GM21367 (cell line): ENCODE measurements around the gene ADAT1.
A peak's percentile ranks its signal among the peaks of the same experiment; 100 is the strongest.

Source experiments
- ATAC-seq: cut with Tn5 transposase; IDR thresholded peaks from one replicate; pipeline ENCODE4 v1.9.1; 2021; ENCODE audit not compliant: unreplicated experiment

Gene ADAT1

DNA sequence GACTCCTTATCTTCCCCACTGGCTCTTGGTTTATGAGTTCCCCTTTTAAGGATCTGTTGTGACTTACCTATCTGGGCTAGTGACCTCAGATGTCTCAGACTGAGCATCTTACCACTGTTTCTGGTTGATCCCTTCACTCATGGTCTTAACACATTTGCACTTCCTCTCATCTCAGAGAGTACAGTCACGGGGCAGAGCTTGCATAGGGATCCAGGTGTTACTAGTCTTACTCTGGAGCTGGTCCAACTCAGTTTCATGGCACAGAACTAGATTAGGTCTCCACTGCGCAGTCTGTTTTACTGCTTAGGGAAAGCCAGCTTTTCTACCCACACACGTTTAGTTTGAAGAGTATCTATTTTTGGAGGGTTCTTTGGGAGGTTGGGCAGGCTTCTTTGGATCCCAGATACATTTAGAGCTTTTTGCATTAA, 46.7 kb downstream of the ADAT1 start:
- no peak for ATAC-seq

DNA sequence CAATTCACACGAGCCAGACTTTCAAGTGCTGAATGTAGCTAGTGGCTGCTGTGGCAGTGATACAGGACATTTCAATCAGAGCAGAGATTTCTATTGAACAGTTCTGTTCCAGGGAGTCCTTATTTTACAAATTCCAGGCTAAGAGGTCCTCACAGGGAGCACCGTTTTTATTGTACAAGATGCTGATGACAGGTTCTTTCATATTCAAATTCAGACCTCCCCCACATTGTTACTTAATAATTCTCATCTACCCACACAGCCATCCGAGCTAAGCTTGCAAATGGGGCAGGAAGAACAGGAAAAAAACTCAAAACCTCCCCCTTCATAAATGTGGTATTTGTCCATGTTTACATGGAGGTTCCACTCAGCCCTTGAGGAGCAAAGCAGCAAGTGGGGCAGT, 47.1 kb downstream of the ADAT1 start:
- ATAC-seq: no peak

DNA sequence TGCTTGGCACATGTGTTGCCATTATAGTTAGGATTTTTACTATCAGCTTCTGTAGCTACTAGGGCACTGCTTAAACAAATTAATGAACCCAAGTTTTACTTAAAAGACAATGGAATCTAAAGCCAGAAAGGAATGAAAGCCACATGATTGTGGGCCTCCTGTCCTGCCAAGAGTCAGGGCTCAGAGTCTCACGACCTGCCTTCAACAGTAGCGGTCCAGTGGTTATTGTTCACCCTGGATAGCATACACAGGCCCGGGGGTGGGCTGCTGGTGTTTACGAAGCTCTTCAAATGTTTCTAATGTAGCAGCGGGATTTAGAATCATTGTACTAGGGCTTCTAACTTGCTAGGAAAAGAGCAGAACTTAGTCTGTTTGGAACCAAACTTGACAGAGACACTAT, 49.1 kb downstream of the ADAT1 start:
- ATAC-seq: no peak

DNA sequence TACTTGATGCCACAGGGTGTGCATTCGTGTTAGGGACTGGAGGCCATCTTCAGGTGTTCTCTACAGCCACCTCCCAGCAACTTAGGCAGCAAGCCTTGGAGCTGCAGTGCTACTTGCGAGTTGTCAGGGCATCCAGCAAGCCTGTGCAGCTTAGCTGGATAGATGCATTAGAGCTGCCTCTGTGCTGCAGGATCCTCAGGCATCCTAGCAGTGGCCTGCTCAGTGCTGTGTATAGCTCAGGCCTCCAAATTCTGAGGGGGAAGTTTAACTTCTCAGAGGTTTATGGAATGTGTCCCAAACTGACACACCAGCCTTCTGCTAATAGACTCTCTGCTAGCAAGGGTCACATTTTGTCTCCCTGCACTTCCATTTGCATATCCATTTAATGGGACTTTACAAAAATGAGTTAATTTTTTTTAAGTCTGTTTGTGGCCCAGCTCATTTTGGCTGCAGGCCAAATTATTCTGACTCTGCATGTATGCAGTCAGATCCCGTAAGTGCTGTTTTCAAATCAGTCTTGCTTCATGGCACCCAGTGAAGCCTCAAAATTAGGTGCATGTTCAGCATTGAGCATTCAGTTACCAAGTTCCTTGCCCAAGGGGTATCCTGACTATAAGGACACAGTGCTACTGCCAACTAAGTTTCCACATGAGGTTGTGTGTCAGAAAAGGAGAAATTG, 50.1 kb downstream of the ADAT1 start:
- ATAC-seq: no peak

DNA sequence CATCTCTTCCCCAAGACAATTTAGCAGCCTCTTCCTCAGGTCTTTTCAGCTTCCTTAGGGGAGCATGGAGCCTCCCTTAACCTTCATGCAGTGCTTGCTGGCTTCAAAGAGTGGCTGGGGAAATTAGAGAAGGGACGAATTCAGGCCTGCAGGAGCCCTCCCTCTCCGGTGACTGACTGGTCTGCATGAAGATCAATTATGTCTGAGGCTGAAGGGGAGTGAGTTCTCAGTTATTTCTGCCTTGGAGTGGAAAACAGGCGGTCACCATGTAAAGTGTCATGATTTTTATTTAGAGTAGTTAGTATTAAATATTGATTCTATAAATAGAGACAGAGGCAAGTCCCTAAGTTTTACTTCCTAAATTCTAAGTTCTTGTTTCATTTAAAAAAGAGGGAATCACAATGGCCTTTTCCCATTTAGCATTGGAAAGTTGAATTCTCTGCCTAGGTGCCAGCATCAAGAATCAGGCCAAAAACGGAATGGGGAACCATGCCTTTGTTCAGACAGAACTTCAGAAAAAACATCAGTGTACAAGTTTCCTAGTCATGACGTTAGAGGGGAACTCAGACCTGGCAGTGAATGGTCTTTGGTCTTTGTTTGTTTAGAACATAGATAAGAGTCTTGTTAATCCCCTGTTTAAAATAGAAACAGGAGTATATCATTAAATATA, 52.5 kb downstream of the ADAT1 start:
- no peak for ATAC-seq

DNA sequence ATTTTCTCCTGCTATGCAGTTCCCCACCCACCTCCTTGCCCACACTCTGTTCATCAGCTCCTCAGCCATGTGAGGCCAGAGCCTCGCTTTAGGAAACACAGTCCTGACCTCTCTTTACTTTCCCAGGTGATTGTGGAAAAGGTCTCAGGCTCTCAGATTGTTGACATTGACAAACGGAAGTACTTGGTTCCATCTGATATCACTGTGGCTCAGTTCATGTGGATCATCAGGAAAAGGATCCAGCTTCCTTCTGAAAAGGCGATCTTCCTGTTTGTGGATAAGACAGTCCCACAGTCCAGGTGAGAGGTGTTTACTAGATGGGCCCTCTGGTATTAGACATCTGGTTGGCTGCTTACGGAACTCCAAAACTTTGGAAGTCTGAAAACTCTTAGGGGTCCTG, 55.2 kb downstream of the ADAT1 start:
- ATAC-seq: no peak

DNA sequence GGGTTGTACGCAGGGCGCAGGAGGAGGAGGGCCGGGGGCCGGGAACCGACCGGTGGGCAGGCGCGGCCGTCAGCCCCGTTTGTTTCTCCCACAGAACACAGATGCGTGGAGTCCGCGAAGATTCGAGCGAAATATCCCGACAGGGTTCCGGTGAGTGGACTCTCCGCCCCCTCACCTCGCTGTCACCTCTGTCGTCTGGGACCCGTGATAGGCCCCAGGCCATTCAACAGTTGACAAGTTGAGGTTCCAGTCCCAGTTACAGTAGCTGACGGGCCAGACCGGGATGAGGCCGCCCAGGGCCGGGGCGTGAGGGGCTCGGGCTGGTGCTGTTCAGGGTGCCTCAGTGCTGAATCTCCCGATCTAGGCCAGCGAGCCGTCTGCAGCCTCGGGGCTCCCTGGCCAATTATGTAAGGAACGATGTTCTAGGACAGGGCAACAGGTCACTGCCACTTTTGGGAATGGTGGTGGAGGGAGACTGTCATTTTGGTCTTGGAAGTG, 56.3 kb downstream of the ADAT1 start:
- no peak for ATAC-seq

DNA sequence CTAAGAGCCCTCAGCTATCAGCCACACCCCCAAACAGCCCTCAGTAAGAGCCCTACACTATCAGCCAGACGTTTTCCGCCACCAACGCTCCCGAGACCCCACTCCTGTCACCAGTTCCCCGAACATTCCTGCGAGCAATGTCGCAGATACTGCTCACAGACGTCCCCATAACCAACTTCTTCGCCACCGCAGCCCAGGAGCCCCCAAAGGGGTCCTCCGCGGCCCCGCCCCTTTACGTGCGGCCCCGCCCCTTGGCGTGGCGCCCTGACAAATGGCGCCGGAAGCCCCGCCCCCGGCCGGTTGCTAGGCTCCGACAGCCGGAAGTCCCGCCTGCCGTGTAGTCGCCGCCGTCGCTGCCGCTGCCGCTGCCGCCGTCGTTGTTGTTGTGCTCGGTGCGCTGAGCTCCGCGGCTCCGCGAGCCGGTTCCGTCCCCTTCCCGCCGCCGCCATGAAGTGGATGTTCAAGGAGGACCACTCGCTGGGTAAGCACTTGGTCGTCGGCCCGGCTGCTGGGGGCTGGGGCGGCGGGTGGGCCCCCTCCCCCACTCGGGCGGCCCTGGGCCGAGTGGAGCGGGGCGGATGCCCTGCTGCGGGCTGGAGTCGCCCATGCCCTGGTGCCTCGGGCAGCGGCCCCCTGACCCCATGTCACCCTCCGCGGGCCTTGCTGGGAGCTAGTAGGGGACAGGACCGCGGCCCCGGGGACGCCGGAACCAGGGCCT, 56.9 kb downstream of the ADAT1 start, which contains the start of gene GABARAPL2:
GABARAPL2 (plus strand) TSS at position 340 of the 718 bp plus-strand sequence; CDS start at position 448, 108 bp downstream.
- ATAC-seq: peak; percentile 63

DNA sequence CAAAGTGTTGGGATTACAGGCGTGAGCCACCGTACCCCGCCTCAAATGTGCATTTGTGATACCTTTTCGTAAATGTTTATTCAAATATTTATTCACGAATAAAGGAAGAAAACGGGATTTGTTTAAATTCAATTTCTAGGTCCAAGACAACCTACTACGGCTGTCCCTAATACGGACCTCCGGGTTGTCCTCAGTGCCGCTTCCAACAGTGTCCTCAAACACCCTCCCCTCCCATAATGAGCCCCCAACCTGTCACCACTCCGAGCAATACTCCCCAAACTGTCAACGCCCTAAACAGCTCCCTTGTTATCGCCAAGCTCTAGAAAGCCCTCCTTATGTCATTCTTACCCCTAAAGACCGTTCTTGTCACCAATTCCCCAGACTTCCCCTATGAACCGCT, 57.4 kb downstream of the ADAT1 start:
- peak; percentile 7 for ATAC-seq

DNA sequence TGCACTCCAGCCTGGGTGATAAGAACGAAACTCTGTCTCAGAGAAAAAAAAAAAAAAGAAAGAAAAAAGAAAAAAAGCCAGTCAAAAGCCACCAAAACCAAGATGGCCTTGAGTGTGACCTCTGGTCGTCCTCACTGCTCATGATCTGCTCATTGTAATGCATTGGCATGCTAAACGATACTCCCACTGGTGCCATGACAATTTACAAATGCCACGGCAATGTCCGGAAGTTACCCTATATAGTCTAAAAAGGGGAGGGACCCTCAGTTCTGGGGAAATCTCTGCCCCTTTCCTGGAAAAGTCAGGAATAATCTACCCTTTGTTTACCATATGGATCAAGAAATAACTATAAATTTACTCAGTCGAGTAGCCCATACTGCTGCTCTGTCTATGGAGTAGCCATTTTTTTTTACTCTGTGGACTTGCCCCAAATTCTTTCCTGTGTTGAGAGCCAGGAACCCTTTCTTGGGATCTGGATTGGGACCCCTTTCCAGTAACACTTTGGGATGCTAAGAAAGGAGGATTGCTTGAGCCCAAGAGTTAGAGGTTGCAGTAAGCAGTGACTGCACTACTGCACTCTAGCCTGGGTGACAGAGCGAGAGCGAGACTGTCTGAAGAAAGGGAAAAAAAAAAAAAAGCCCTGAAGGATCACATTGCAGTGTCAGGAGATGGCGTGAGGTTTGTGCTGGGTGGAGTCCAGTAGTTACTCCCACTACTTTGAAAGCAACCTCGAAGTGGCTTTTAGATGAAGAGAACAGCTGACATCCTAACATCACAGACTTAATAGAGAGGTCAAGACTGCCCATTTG, 63.3 kb downstream of the ADAT1 start:
- ATAC-seq: no peak

DNA sequence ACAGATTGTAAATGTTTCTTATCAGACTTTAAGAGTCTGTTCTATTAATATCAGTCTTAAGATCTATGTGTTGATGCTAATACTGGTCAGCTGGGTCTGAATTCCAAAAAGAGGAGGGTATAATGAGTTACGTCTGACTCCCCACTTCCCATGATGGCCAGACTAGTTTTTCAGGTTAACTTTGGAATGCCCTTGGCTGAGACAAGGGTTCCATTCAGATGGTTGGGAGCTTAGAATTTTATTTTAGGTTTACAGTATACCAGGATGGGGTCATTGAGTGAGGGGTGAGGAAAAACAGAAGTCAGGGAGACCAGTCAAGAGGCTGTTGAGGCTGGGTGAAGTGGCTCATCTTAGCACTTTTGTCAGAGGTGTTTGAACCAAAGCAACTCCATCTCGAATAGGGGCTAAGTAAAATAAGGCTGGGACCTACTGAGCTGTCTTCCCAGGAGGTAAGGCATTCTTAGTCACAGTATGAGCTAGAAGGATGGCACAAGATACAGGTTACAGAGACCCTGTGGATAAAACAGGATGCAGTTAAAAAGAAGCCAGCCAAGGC, 64.2 kb downstream of the ADAT1 start:
- no peak for ATAC-seq

DNA sequence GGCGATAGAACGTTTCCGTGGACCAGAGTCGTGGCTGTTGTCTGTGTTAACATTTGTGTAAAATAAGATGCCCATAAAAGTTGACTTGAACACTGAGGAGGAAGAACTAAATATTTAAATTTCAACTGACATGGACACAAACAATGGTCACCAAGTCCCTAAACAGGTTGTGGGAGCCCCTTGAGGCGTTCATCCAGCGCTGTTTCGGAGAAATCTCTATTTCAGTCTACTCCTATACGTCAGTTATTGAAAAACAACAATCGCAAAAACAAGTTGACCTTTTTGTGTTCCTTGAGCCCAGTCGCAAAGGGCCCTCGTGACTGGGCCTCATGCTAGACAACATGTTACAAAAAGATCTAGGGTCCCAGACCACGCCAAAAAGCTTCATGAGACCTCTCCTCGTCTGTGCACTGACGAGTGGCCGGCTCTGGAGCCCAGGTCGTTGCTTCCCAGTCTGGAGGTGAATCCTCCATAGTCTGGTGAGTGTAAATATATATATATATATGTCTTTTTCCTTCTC, 66.6 kb downstream of the ADAT1 start:
- no peak for ATAC-seq

DNA sequence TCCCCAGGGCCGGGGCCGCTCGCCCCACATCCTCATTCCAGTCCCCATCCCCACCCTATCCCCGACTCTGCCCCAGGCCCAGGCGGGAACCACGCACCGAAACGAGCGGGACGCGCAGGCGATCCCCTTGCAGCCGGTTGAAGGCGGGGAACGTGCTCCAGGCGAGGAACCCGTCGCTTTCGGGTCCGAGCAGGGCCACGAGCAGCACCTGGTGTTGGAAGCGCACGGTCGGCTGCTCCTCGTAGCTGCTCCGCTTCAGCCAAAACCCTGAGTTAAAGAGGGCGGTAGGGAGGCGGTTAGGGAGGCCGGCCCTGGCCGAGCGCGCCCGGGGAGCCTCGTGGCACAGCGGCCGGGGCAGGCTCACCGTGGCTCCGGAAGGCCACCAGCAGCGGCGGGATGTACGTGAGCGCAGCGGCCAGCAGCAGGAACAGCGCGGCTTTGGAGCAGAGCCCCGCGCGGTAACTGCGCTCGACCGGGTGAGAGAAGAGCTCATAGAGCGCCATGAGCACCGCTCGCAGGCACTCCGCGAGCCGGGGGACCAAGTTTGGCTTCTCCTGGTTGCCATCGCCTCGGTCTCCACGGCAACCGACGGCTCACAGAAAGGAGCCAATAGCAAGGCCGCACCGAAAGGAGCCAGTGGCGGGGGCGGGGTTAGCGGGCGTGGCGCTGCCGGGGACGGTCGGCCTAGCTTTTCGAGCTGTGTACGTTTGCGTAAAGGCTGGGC, 67.2 kb downstream of the ADAT1 start, which contains the start of gene TMEM231:
TMEM231 (minus strand) TSS at position 546 of the 724 bp plus-strand sequence; CDS start at position 503, 43 bp downstream.
- ATAC-seq: peak; percentile 97

DNA sequence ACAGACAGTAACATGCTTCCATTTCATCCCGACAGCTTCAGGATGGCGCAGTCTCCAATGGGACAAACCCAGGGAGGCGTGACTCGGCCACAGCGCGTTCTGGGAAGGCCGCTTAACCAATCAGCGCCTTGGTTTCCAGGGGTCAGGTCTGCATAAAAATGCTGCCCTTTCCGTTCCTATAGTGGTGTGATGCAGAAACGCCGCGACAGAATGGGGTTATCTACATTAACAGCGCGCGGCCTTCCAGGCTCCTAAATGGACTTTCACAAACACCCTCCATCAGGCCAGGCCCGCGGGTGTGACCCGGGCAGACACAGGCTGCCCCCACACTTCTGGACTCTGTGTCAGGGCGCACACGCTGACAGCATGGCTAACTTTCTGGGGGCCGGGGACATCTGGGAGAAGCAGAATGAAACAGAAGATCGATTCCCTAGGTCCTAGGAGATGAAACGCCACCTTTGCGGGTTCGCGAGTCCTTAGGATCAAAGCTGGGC, 67.8 kb downstream of the ADAT1 start:
- peak; percentile 20 for ATAC-seq

DNA sequence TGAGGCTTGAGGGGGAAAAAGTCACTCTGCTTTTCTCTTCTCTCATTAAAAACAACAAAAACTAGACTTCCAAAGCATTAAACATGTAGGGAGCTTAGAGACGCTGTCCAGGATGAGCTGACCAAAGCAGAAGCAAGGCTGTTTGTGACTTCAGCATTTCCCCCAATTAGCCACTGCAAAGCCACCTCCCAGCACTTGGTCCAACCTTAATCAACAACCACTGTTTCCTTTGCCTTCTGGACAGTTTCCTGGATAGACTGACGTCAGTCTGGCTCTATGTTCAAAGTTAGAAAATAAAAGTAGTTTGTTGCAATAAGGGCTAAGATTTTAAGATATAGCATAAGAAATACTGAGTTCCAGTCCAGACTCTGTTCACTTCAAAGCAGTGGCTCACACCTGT, 70.1 kb downstream of the ADAT1 start:
- no peak for ATAC-seq

DNA sequence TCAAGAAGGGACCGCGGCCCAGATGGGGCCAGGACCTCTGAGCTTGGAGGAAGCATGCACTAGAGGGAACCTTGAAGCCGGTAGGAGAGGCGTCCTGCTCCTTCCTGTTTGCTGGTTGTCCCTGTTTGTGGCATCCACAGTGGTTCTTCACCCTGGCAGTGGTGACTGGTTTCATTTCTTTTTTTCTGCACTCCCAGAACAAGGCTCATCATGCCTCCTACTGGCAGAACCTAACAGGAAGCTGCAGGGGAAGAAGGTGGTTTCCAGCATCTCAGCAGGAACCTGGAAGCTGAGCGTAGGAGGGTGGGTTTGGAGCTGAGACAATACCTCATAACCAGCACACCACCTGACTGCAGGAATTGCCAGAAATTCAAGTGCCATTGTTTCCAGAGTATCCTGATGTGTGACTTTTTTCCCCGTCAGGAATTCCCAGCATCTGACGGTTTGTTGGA, 72.8 kb downstream of the ADAT1 start:
- peak; percentile 80 for ATAC-seq
